Panc1 (cell line): ENCODE measurements around the gene FAAP100. TPM values are rescaled to one million over a fixed set of nuclear protein-coding genes. Genes with fewer than 3 reads are reported as not detected.

Experiments used
- ATAC-seq: fragments of 200-7000 bp; cut with Tn5 transposase; 2 replicates; pipeline ENCODE4 v1.9.1; 2020; ENCODE audit warnings: mild to moderate bottlenecking, moderate library complexity
- BruUV-seq: library from RNA; stranded (reverse); fragments of 400-500 nt; replicated peaks from 2 replicates; lab custom pipeline; 2021; lab: Mats Ljungman, UMichigan
- CTCF ChIA-PET: fragments of 300-600 bp; sonication (Branson Sonifier 250); formaldehyde crosslinking; loops from one replicate; lab custom pipeline; 2022; ENCODE audit warnings: antibody characterized with exemption; lab: Charles Lee
- POLR2A ChIA-PET: fragments of 300-600 bp; sonication (Branson Sonifier 250); formaldehyde crosslinking; loops from one replicate; lab custom pipeline; 2022; ENCODE audit warnings: antibody characterized with exemption; lab: Charles Lee
- DNase-seq: peaks from one replicate; pipeline ENCODE4 v3.0.0-alpha.2; 2010; ENCODE audit warnings: low read depth, low spot score
- H3K27ac ChIP-seq: 2 replicates; pipeline ENCODE4 v1.5.1; 2011; ENCODE audit warnings: mild to moderate bottlenecking, low read length, inconsistent platforms
- H3K27me3 ChIP-seq: fragments of 200-500 bp; sonication (Bioruptor generic); 2 replicates; pipeline ENCODE4 v1.6.0; 2014; ENCODE audit warnings: low read length, inconsistent platforms; ENCODE audit not compliant: control insufficient read depth, insufficient read depth
- H3K36me3 ChIP-seq: fragments of 200-500 bp; sonication (Bioruptor generic); 2 replicates; pipeline ENCODE4 v1.5.1; 2014; ENCODE audit warnings: inconsistent platforms, mild to moderate bottlenecking, low read length, moderate library complexity; ENCODE audit not compliant: control insufficient read depth, insufficient read depth
- H3K4me1 ChIP-seq: 2 replicates; pipeline ENCODE4 v1.5.1; 2011; ENCODE audit warnings: inconsistent platforms, mild to moderate bottlenecking, low read length, moderate library complexity; ENCODE audit not compliant: control insufficient read depth, insufficient read depth
- H3K4me3 ChIP-seq, 2 experiments: 2 replicates each; pipeline ENCODE4 v1.5.1; 2011 to 2012; ENCODE audit warnings: low read depth in 2 of 2, low read length in 2 of 2, mild to moderate bottlenecking in 2 of 2, inconsistent platforms in 1 of 2, moderate library complexity in 1 of 2
- H3K9me3 ChIP-seq: fragments of 200-500 bp; sonication (Bioruptor generic); 2 replicates; pipeline ENCODE4 v1.5.1; 2014; ENCODE audit warnings: low read depth, mild to moderate bottlenecking, inconsistent platforms, low read length, moderate library complexity; ENCODE audit not compliant: control insufficient read depth, insufficient read depth
- CTCF ChIP-seq: fragments of 450-650 bp; IDR thresholded peaks from 2 replicates; pipeline ENCODE4 v1.5.1; 2017; ENCODE audit warnings: mild to moderate bottlenecking
- POLR2AphosphoS5 ChIP-seq: IDR thresholded peaks from 2 replicates; pipeline ENCODE4 v1.6.1; 2012; ENCODE audit warnings: mild to moderate bottlenecking, low read depth, low read length, moderate library complexity
- REST ChIP-seq, 2 experiments: IDR thresholded peaks; 2 replicates each; pipeline ENCODE4 v1.6.1; 2011 to 2012; ENCODE audit warnings: low read depth in 2 of 2, control low read depth in 1 of 2, low read length in 1 of 2, mild to moderate bottlenecking in 1 of 2, moderate library complexity in 1 of 2; ENCODE audit not compliant: insufficient read depth in 1 of 2
- SIN3A ChIP-seq: IDR thresholded peaks from 2 replicates; pipeline ENCODE4 v1.6.1; 2012; ENCODE audit warnings: low read depth, mild to moderate bottlenecking, low read length, moderate library complexity, borderline replicate concordance; ENCODE audit not compliant: insufficient read depth
- TCF7L2 ChIP-seq: IDR thresholded peaks from 2 replicates; pipeline ENCODE4 v1.6.1; 2011; ENCODE audit warnings: mild to moderate bottlenecking, low read depth, low read length, inconsistent platforms
- in situ Hi-C: cut with HindIII; loops from 2 replicates; pipeline ENCODE4 v1.10.0; 2016; ENCODE audit warnings: low sequenced_read_pairs, low pct_unique_long_range_greater_than_20kb
- intact Hi-C: fragments of 100-400 bp; cut with micrococcal nuclease; formaldehyde crosslinking; loops from one replicate; pipeline ENCODE4 v1.10.0; 2022; ENCODE audit not compliant: unreplicated experiment
- total RNA-seq: library from RNA; stranded (reverse); gene quantifications from one replicate; pipeline ENCODE4 v1.2.1, GENCODE V29; 2021; ENCODE audit not compliant: unreplicated experiment

Gene FAAP100
- total RNA-seq, 1 experiment from 2014 or later, result 265 TPM

- CTCF ChIA-PET, result no interaction called here
- peaks cover 9% of the 10 kb centered on the region; the same call in 1 of the 2 replicates for H3K4me1 ChIP-seq
- POLR2A ChIA-PET, result no interaction called here
- no TSS peak for BruUV-seq
- no peak for DNase-seq
- intact Hi-C loops, result no loop called here
- no peak overlapping the region for H3K4me3 ChIP-seq
- no peak for ATAC-seq
- H3K27me3 ChIP-seq, result no peaks in the 10 kb centered on the region
- peak overlapping the region; percentile 62; the same call in 1 of the 2 replicates for H3K27ac ChIP-seq
- in situ Hi-C loops, result no loop called here
- H3K9me3 ChIP-seq, result no peaks in the 10 kb centered on the region
- peaks cover 17% of the 10 kb centered on the region for H3K36me3 ChIP-seq
- TF ChIP-seq CTCF (no peak), REST (IDR thresholded peaks at IDR 0.05; ENCODE audit: insufficient read depth in 1 of 2, low read depth in 2 of 2, low read length in 1 of 2) (no peak), SIN3A (no peak), POLR2AphosphoS5 (no peak), TCF7L2 (no peak)
Measured at GRCh38 chr17:81590121-81590520, 38.0 kb upstream of the FAAP100 start.

GRCh38 chr17:81589612-81590011 is 37.5 kb upstream of the FAAP100 start:
- Histone ChIP-seq H3K9me3 (no peaks in the 10 kb centered on the region), H3K4me3 (no peak overlapping the region), H3K27ac (peak overlapping the region; percentile 62), H3K4me1 (peaks cover 11% of the 10 kb centered on the region), H3K36me3 (peaks cover 17% of the 10 kb centered on the region), H3K27me3 (no peaks in the 10 kb centered on the region)
- intact Hi-C loops, result no loop called here
- no TSS peak for BruUV-seq
- DNase-seq (no peak), ATAC-seq (no peak)
- in situ Hi-C loops, result no loop called here
- no peak for TF ChIP-seq CTCF
- no peak for TF ChIP-seq TCF7L2
- TF ChIP-seq SIN3A, result no peak
- TF ChIP-seq POLR2AphosphoS5, result 0 out of 2 replicates have a peak, but pooled peaks have one; percentile 46
- ChIA-PET CTCF (no interaction called here), POLR2A (interaction anchor here (0.7 kb wide), 1 partner anchor 16 kb away, joined by 6 read pairs; no protein-coding TSS in a partner anchor)
